Measurements from ENCODE around the gene BRAP.
"Not testable (repeated sequence)": the region's sequence is repeated elsewhere in the genome, so short reads cannot be mapped to it uniquely, and the experiment has no call there.

- TF ChIP-seq, protein P1, sequence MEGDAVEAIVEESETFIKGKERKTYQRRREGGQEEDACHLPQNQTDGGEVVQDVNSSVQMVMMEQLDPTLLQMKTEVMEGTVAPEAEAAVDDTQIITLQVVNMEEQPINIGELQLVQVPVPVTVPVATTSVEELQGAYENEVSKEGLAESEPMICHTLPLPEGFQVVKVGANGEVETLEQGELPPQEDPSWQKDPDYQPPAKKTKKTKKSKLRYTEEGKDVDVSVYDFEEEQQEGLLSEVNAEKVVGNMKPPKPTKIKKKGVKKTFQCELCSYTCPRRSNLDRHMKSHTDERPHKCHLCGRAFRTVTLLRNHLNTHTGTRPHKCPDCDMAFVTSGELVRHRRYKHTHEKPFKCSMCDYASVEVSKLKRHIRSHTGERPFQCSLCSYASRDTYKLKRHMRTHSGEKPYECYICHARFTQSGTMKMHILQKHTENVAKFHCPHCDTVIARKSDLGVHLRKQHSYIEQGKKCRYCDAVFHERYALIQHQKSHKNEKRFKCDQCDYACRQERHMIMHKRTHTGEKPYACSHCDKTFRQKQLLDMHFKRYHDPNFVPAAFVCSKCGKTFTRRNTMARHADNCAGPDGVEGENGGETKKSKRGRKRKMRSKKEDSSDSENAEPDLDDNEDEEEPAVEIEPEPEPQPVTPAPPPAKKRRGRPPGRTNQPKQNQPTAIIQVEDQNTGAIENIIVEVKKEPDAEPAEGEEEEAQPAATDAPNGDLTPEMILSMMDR (IDR thresholded peaks at IDR 0.05; ENCODE audit: low read length), result not testable (repeated sequence)
- not testable (repeated sequence) for TF ChIP-seq EZH2 (optimal IDR thresholded peaks at IDR 0.05; ENCODE audit: low read depth, low read length)
Observed at GRCh38 chr12:111600986-111601385, 84.8 kb downstream of the BRAP start.
